Measurements from ENCODE around the gene KCNQ2.

DNA sequence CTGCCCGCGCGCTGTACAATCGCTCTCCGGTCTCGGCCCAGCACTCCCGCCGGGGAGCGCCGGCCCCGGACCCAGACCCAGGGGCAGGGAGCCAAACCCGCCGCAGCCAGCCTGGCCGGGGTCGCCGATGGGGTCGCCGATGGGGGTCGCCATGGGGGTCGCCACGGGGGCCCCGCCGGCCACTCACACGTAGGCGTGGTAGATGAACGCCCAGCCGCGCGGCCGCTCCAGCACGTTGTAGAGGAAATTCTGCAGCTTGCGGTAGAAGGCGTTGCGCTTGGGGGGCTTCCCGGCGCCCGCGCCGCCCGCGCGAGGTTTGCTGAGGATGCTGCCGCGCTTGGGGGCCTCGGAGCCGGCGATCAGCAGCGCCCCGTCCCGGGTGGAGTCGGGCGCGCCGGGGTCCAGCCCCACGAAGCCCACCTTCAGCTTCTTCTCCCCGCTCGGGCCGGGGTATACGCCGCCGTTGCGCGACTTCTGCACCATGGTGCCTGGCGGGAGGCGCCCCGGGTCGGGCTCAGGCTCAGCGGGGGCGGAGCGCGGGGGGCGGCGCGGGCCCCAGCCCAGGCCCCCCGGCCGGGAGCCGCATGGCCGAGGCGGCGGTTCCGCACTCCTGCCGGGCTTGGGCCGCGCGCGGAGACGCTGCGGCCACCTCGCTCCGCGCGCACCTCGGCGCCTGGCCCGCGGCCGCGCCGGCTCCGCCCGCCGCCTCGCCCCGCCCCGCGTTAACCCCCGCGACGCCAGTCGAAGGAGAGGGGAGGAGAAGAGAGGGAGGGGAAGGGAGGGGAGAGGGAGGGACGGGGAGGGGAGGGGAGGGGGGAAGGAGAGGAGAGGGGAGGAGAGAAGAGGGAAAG, at the start of gene KCNQ2:
- TF ChIP-seq, protein P1, sequence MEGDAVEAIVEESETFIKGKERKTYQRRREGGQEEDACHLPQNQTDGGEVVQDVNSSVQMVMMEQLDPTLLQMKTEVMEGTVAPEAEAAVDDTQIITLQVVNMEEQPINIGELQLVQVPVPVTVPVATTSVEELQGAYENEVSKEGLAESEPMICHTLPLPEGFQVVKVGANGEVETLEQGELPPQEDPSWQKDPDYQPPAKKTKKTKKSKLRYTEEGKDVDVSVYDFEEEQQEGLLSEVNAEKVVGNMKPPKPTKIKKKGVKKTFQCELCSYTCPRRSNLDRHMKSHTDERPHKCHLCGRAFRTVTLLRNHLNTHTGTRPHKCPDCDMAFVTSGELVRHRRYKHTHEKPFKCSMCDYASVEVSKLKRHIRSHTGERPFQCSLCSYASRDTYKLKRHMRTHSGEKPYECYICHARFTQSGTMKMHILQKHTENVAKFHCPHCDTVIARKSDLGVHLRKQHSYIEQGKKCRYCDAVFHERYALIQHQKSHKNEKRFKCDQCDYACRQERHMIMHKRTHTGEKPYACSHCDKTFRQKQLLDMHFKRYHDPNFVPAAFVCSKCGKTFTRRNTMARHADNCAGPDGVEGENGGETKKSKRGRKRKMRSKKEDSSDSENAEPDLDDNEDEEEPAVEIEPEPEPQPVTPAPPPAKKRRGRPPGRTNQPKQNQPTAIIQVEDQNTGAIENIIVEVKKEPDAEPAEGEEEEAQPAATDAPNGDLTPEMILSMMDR (IDR thresholded peaks at IDR 0.05; ENCODE audit: low read depth, low read length, missing input control), result no peak
- TF ChIP-seq SP1 (IDR thresholded peaks at IDR 0.05), result no peak
